Stimulated activated CD4-positive, alpha-beta T cell treated with anti-CD3 and anti-CD28 coated beads, TNF-alpha, amount 100 ng/mL, for 24 hours (primary cell): ENCODE data around the gene NFKBIE.
"Not testable (repeated sequence)": the region's sequence is repeated elsewhere in the genome, so short reads cannot be mapped to it uniquely, and the experiment has no call there.

Experiments
- DNase-seq, 3 experiments: peaks; one replicate each; pipeline ENCODE4 v3.0.0-alpha.2; 2020; ENCODE audit warnings: low read depth in 3 of 3

The NFKBIE gene

GRCh38 chr6:44265007-44265721 lies at the start of gene NFKBIE:
Gene NFKBIE, minus strand, starts transcription at chr6:44265551. Its CDS starts 205 bp downstream, at chr6:44265346.
- DNase-seq, result peak; percentile 92 to 95 (median 95)

DNA sequence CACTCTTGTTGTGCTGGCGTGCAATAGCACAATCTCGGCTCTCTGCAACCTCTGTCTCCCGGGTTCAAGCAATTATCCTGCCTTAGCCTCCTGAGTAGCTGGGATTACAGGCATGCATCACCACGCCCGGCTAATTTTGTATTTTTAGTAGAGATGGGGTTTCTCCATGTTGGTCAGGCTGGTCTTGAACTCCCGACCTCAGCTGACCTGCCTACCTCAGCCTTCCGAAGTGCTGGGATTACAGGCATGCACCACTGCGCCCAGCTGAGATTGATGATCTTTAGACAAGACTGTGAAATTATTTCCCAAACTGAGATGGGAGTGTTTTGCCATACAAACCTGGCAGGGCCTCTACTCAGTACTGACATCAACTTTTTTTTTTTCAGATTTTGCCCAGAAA lies 49.3 kb upstream of the NFKBIE start:
- DNase-seq, result not testable (repeated sequence)

- peak; percentile 89 to 91 (median 91) for DNase-seq
These were observed 47.8 kb upstream of the NFKBIE start, which contains the start of gene AARS2 for GRCh38 chr6:44312901-44313788. Gene AARS2, minus strand, starts transcription at chr6:44313347. Its CDS starts 24 bp downstream, at chr6:44313323.

DNA sequence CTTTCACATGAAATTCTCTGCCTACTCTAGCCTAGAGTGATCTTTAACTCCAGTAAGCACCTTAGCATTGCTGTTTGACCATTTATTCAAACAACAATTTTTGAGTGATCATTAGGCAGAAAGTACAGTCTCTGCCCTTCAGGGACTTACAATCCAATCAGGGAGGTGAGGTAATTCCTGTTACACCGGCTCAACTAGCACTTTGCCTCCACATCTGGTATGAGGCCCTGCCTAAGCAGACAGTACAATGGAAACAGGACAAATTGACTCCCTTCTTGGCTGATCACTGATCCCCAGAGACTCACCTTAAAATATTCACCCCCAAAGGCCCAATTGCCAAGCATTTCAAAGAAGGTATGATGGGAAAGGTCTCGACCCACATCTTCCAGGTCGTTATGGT lies 46.4 kb upstream of the NFKBIE start:
- no peak for DNase-seq

DNA sequence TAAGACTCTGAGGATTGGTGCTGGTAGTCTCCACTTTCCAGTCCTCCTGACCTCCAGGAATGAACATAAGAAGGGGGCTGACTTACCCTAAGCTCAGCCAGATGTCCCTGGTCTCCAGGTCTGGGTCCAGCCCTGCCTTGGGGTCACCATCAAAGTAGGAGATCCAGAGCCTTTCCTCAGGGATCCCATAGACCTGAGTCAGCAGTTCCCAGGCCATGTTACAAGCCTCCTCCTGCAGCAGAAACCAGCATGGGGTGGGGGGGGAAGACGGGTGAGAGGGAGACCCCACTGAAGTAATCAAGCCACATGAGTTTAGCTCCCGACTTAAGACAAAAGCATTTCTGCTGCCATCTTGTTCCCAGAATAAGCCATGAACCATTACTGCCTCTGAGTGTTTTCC lies 46.0 kb upstream of the NFKBIE start:
- no peak for DNase-seq

GRCh38 chr6:44310241-44310640 lies 44.9 kb upstream of the NFKBIE start:
- DNase-seq, result no peak

- DNase-seq, result no peak
These were observed 44.3 kb upstream of the NFKBIE start for GRCh38 chr6:44309631-44310030.

DNA sequence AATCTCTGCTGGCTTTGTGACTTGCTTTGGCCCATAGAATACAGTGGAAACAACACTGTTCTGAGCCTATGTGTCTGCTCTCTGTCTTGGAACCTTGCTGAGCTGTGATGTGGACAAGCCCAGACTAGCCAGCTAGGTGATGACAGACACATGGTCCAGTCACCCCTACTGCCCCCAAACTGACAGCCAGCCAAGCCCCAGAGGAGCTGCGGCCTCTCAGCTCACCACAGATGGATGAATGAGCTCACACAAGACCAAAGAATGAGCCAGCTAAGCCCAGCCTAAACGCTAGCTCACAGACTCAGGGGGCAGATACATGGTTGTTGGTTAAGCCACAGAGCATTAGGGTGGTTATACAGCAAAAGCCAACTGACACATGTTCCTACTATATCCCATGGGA lies 43.7 kb upstream of the NFKBIE start:
- DNase-seq, result no peak

DNA sequence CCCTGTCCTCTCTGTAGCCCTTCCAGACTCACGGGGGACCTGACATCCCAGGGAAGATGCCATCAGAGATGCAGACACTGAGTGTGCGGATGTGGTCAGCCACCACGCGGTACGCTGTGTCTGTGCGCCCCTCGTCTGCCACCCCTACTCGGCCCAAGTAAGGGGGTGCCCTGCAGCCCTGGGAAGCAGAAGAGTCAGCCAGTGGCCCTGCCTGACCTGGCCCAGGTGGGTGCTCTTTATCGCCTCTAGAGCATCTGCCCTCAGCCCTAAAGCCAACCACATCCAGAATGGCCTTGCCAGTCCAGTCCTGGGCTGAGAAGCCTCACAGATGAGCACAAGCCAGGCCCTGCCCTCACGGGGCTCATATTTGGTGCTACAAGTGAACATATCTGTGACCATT lies 41.9 kb upstream of the NFKBIE start:
- DNase-seq, result no peak

DNA sequence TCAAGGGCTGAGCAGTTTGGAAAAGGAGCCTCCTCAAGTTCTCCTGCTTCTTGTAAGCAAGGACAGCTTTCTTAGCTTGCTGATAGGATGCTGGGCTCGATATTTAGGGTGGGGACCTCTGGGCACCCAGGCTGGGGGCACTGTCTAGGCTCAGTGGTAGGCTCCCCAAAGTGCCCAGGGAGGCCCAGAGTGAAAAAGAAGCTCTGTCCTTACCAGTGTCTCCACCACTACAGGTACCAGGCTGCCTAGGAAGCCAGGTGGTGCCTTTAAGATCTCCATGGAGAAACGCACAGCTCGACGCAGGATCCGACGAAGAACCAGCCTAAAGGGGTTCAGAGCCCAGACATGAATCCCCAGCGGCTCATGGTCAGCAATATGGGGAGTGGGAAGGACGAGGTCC lies 41.4 kb upstream of the NFKBIE start:
- DNase-seq, result no peak

GRCh38 chr6:44305200-44305725 lies 39.9 kb upstream of the NFKBIE start:
- DNase-seq, result no peak

- DNase-seq, result peak in 1 of 3 experiments; percentile 36
These were observed 39.2 kb upstream of the NFKBIE start for GRCh38 chr6:44304282-44305199.

DNA sequence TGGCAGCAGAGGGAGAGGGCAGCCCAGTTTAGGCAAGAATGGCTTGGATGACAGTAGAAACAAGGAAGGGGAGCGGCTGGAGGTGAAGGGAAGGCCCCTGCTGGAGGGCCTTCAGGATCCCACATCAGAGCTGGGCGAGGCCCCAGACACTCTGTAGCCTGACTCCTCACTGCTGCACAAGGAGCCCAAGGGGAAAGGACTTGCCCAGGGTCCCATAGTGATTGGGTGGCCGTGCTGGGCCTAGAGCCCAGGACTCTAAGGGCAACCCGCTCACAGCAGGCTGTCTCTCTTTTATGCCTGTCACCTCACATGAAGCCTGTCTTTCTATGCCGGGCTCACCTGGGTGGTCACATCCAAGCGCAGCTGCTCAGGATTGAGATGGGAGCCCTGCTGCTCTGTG lies 38.5 kb upstream of the NFKBIE start:
- DNase-seq, result no peak

DNA sequence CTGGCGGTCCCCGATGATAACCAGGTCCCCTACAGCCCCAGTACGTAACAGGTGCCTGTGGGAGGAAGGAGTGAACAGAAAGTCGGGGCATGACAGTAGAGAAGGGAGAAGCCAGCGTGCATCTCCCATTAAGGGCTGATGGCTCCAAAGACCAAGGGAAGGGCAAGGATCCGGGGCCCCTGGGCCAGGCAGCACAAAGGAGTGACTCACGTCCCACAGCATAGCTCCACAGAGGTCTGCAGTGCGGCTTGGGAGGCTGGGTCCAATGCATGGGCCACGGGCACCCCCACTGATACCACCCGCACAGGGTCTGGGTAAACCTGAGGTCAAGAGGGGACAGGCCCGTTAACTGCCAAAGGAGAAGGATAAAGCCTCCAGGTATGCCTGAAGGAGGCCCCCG lies 37.5 kb upstream of the NFKBIE start:
- DNase-seq, result no peak

- DNase-seq, result no peak
These were observed 36.6 kb upstream of the NFKBIE start for GRCh38 chr6:44301782-44302564.

DNA sequence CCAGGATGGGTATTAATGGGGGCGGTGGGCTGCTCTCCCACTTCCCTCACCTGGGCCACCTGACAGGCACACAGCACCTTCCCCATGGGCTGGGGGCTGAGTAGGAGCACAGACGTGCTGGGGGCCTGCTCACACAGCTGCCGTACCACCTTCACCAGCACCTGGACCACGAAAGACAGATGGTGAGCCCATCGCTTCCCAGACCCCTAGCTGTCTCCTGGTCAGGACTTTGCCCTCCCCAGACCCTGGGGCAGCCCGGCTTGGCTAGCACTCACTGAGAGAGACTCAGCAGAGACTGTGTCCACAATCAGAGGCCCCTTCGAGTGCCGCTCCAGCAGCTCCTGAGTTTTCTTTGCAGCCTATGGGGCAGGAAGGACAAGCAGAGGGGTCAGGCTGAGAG lies 35.8 kb upstream of the NFKBIE start:
- no peak for DNase-seq

DNA sequence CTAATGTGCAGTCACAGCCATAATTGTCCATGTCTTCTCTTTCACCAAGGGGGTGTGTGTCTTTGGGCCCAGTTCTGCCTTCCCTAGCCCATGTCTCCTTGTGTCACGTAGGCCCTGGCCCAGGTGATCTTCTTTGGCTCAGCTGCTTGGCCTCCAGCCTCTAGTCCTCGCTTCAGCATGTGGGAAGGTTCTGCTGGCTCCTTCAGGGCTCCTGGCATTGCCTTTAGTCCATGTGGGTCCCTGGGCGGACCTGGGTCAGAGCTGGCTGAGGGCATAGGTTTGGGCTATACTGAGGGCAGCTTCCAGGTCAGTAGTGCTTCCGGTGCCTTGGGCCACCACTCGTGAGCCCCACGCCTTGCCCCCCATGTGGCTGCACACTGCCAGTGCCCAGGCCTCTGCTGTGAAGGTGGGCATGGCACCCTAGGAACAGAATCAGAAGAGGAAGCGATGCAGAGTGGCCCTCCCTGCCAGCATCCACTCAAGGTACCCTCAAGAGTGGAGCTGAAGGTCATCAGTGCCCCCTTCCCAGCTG lies 35.0 kb upstream of the NFKBIE start:
- no peak for DNase-seq

DNA sequence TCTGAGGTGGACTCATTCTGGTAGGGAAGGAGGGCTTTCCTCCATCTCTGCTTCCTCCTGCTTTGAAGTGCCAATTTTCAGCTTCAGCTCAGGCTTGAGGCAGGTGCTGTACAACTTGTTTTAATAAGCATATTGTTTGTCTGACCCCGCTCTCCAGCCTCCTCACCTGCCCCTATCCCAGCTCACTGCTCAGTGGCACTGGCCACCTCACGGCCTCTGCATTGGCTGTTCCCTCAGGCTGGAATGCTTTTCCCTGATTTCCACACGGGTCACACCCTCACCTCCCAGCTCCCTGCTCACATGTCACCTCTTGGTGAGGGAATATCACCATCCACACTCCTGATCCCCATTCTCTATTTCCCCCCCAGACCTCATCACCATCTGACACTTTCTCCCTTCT lies 33.5 kb upstream of the NFKBIE start:
- DNase-seq, result no peak

DNA sequence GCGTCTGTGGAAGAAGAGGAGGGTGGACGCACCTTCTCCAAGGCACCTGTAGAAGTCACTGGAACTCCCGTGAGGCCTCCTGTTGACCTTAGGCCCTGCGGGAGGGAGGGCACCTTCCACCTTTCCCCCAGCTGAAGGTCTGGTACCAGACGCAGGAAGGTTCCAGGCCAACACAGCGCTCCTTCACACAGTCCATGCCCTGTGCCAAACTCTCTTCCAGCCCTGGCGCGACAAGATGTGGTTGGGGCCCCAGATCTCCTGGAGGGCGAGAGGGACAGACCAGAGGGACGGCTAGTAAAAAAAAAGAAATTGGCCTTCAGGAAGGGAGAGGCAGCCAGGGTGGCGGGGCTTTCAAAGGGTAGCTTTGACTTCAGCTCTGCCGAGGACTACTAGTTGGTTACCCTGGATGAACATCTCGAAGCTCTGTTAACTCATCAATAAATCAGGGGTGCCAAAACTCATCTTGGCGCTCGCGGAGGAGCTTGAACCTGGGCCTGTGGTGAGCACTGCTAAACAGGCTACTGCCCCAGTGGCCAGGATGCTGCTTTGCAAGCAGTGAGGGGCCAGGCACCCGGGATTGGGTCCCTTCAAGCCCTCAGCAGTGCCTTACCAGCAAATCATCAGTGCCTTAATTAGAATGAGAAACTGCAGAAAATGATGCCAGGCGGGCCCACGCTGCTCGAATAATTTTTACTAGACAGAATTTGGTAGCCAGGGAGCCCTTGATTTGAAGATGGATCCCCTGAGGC lies 32.9 kb upstream of the NFKBIE start:
- DNase-seq, result no peak
